Vagina (tissue), 2 donors: Measurements from ENCODE around the gene CREB5.

Source experiments
- POLR2A ChIP-seq, 2 donors: fragments of 450-650 bp; IDR thresholded peaks; one replicate each; pipeline ENCODE4 v1.6.1; 2017; ENCODE audit warnings: antibody characterized with exemption in 2 of 2, mild to moderate bottlenecking in 2 of 2, moderate library complexity in 2 of 2
- POLR2AphosphoS5 ChIP-seq, 2 donors: sonication (generic); formaldehyde crosslinking; IDR thresholded peaks; one replicate each; pipeline ENCODE4 v1.9.0; 2017; ENCODE audit warnings: antibody characterized with exemption in 2 of 2, mild to moderate bottlenecking in 2 of 2, low read depth in 1 of 2; ENCODE audit not compliant: insufficient read depth in 1 of 2
- TF ChIP-seq, protein P1 (sequence below), 3 experiments: fragments of 450-650 bp in 2 of 3; fragments of 200-600 bp in 1 of 3; sonication (generic) in 1 of 3; IDR thresholded peaks; one replicate each; pipeline ENCODE4 v1.5.1; 2017 to 2019; ENCODE audit warnings: antibody characterized with exemption in 3 of 3, mild to moderate bottlenecking in 2 of 3, moderate library complexity in 2 of 3

DNA sequence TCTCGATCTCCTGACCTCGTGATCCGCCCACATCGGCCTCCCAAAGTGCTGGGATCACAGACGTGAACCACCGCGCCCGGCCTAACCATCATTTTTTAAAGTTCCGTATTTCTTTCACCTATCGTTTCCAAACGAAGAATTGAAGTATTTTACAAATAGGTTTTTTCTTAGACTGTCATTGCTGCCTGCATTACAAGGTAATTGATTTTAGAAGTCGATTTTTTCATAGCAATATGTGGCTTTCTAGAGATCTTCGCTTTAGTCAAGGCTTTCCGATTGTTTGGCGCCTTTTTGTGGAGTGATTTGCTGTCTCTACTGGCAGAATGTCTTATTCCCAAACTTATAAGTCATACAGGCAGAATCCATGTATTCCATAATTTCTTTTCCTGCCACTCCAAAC lies 436.6 kb downstream of the CREB5 start:
- TF ChIP-seq, protein P1, sequence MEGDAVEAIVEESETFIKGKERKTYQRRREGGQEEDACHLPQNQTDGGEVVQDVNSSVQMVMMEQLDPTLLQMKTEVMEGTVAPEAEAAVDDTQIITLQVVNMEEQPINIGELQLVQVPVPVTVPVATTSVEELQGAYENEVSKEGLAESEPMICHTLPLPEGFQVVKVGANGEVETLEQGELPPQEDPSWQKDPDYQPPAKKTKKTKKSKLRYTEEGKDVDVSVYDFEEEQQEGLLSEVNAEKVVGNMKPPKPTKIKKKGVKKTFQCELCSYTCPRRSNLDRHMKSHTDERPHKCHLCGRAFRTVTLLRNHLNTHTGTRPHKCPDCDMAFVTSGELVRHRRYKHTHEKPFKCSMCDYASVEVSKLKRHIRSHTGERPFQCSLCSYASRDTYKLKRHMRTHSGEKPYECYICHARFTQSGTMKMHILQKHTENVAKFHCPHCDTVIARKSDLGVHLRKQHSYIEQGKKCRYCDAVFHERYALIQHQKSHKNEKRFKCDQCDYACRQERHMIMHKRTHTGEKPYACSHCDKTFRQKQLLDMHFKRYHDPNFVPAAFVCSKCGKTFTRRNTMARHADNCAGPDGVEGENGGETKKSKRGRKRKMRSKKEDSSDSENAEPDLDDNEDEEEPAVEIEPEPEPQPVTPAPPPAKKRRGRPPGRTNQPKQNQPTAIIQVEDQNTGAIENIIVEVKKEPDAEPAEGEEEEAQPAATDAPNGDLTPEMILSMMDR (IDR thresholded peaks at IDR 0.05), result no peak
- no peak for TF ChIP-seq POLR2AphosphoS5 (IDR thresholded peaks at IDR 0.05; ENCODE audit: insufficient read depth in 1 of 2, low read depth in 1 of 2)
- TF ChIP-seq POLR2A (IDR thresholded peaks at IDR 0.05), result no peak
